Osteocyte (in vitro differentiated cells): ENCODE results near the gene ROR1. TPM values are rescaled to one million over a fixed set of nuclear protein-coding genes. Genes with fewer than 3 reads are reported as not detected.

Experiments used
- DNase-seq: peaks from one replicate; pipeline ENCODE4 v3.0.0; 2021; ENCODE audit warnings: mixed read lengths; ENCODE audit not compliant: unreplicated experiment; ENCODE audit errors: extremely low spot score
- H3K27ac Mint-ChIP-seq: one replicate; pipeline ENCODE4 v1.8.0; 2021; ENCODE audit warnings: mild to moderate bottlenecking, mixed read lengths; ENCODE audit not compliant: unreplicated experiment
- H3K27me3 Mint-ChIP-seq: one replicate; pipeline ENCODE4 v1.8.0; 2021; ENCODE audit warnings: mixed read lengths; ENCODE audit not compliant: unreplicated experiment
- H3K36me3 Mint-ChIP-seq: one replicate; pipeline ENCODE4 v1.8.0; 2021; ENCODE audit warnings: mixed read lengths; ENCODE audit not compliant: unreplicated experiment
- H3K4me1 Mint-ChIP-seq: one replicate; pipeline ENCODE4 v1.8.0; 2021; ENCODE audit warnings: mixed read lengths; ENCODE audit not compliant: unreplicated experiment
- H3K4me3 Mint-ChIP-seq: one replicate; pipeline ENCODE4 v1.8.0; 2021; ENCODE audit warnings: mild to moderate bottlenecking, moderate library complexity, mixed read lengths; ENCODE audit not compliant: unreplicated experiment
- H3K9me3 Mint-ChIP-seq: one replicate; pipeline ENCODE4 v1.8.0; 2021; ENCODE audit warnings: mixed read lengths; ENCODE audit not compliant: unreplicated experiment
- total RNA-seq: library from RNA; stranded (reverse); gene quantifications from 2 replicates; pipeline ENCODE4 v1.2.1, GENCODE V29; 2021
- TF ChIP-seq, protein P1 (sequence below): fragments of 200-600 bp; sonication (generic); IDR thresholded peaks from 2 replicates; pipeline ENCODE4 v1.5.0; 2021; ENCODE audit warnings: antibody characterized with exemption, mild to moderate bottlenecking, moderate library complexity

ROR1 gene
- total RNA-seq, 1 donor from 2014 or later: 20.6 TPM

- Mint-ChIP-seq H3K4me1 (no peaks in the 10 kb centered on the region), H3K27me3 (no peaks in the 10 kb centered on the region), H3K27ac (no peak overlapping the region), H3K4me3 (no peak overlapping the region), H3K9me3 (no peaks in the 10 kb centered on the region), H3K36me3 (no peaks in the 10 kb centered on the region)
- DNase-seq: no peak
- TF ChIP-seq, protein P1, sequence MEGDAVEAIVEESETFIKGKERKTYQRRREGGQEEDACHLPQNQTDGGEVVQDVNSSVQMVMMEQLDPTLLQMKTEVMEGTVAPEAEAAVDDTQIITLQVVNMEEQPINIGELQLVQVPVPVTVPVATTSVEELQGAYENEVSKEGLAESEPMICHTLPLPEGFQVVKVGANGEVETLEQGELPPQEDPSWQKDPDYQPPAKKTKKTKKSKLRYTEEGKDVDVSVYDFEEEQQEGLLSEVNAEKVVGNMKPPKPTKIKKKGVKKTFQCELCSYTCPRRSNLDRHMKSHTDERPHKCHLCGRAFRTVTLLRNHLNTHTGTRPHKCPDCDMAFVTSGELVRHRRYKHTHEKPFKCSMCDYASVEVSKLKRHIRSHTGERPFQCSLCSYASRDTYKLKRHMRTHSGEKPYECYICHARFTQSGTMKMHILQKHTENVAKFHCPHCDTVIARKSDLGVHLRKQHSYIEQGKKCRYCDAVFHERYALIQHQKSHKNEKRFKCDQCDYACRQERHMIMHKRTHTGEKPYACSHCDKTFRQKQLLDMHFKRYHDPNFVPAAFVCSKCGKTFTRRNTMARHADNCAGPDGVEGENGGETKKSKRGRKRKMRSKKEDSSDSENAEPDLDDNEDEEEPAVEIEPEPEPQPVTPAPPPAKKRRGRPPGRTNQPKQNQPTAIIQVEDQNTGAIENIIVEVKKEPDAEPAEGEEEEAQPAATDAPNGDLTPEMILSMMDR: no peak
Observed at GRCh38 chr1:64110924-64111777, 337.3 kb downstream of the ROR1 start.

DNA sequence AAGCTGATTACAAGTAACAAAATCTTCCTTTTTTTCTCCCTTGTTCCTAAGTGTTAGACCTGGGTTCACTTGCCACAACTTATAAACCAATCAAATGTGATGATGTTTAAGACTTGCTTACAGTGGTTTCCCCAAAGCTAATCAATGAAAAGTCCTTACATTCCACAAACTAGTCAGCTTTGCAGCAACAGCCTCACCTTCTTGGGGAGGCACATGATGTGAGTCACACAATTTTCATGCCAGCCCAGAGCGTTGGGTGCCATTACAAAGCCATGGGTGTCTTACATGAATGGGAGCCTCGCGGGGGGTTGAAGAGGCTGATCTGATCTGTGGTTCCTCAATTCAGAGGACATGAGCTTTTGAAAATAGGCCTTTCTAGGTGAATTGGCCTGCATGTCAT is 338.0 kb downstream of the ROR1 start:
- TF ChIP-seq, protein P1: no peak
- Mint-ChIP-seq H3K4me3 (no peak overlapping the region), H3K36me3 (no peaks in the 10 kb centered on the region), H3K9me3 (no peaks in the 10 kb centered on the region), H3K27ac (no peak overlapping the region), H3K4me1 (no peaks in the 10 kb centered on the region), H3K27me3 (no peaks in the 10 kb centered on the region)
- no peak for DNase-seq

GRCh38 chr1:64112281-64112680 is 338.5 kb downstream of the ROR1 start:
- Mint-ChIP-seq H3K4me1 (no peaks in the 10 kb centered on the region), H3K27ac (no peak overlapping the region), H3K9me3 (no peaks in the 10 kb centered on the region), H3K4me3 (no peak overlapping the region), H3K36me3 (no peaks in the 10 kb centered on the region), H3K27me3 (no peaks in the 10 kb centered on the region)
- TF ChIP-seq, protein P1: no peak
- DNase-seq: no peak

DNA sequence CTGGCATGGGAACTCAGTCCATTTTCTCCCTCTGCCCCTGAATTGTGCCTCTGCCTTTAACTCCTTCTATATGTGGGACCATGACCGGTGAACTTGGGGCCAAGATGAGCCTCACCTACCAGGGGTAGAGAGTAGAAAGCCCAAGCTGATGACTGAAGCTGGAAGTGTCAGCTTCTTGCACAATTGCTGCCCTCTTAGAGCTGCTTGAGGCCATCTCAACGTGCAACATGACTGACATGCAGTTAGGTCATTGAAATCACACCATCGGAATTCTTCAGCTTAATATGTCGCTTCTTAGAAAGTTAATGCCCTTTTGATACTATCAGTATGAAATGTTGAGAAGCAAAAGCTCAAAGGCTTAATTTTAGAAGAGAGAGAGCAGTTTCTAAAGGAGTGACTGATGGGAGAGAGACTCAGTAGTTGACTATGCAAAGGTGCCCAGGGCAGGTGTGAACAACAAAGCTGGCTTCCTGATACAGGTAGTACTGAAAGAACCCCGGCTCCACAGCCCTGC is 340.3 kb downstream of the ROR1 start:
- Mint-ChIP-seq H3K4me3 (no peak overlapping the region), H3K4me1 (no peaks in the 10 kb centered on the region), H3K36me3 (no peaks in the 10 kb centered on the region), H3K27me3 (no peaks in the 10 kb centered on the region), H3K27ac (no peak overlapping the region), H3K9me3 (no peaks in the 10 kb centered on the region)
- DNase-seq: no peak
- TF ChIP-seq, protein P1: no peak

DNA sequence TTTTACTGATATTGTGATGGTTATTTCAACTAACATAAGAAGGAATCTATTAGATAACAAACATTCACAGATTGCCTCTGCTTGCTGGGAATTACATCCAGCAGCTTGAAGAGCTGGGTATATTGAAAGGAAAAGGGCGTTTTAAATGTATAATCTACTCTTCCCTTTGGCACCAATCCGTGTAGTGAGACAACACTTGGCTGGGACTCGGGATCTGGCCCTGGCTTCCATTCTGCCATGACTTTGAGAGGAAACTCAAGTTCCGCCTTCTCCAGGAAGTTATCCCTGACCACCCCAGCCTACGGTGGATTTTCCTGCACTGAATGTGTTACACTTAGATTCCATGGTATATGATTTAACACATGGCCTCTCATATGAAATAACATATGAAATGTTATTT is 342.7 kb downstream of the ROR1 start:
- no peaks in the 10 kb centered on the region for H3K9me3 Mint-ChIP-seq
- no peak overlapping the region for H3K27ac Mint-ChIP-seq
- no peaks in the 10 kb centered on the region for H3K27me3 Mint-ChIP-seq
- no peaks in the 10 kb centered on the region for H3K4me1 Mint-ChIP-seq
- H3K4me3 Mint-ChIP-seq: no peak overlapping the region
- no peak for DNase-seq
- H3K36me3 Mint-ChIP-seq: no peaks in the 10 kb centered on the region
- TF ChIP-seq, protein P1: no peak
